Stimulated activated CD4-positive, alpha-beta T cell treated with anti-CD3 and anti-CD28 coated beads, Interleukin-4, amount 100 ng/mL, for 24 hours (primary cell): Measurements from ENCODE around the gene BHLHE23.

ENCODE experiments used
- DNase-seq: peaks from one replicate; pipeline ENCODE4 v3.0.0-alpha.2; 2020

BHLHE23 gene

DNA sequence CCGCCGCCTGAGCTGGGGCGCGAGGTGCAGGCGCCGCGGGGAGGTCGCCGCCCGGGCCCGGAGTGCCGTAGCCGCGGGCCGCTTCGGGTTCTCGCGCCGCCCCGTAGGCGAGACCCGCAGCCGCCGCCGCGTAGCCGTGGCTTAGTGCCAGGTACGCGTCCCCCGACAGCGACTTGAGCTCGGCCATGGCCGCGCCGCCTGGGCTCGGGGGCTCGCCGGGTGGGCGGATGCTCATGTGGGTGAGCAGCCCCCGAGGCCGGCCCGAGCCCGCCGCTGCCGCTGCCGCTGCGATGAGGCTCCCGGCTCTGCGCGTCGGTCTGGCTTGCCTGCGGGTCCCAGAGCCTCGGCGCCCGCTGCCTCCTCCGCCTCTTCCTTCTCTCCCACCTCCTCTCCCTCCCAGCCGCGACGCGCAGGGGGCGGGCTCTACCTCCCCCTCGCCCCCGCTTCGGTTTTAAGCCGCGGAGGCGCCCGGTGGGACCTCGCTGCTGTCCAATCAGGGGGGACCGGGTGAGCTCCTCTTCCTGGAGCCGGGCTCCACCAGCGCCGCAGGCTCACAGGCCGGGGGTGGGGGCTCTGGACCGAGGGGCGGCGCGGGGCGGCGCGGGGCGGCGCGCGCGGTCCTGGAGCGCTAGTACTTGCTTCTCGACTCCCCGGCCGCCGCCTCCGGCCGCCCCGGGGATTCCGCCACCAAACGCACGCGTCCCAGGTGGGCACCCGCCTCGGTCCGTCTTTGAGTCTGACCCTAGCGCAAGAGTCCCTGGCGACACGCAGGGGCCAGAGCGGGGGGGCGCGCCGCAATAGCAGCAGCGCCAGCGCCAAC is at the start of gene BHLHE23:
Gene BHLHE23, minus strand, starts transcription at position 425 of the 820 bp plus-strand sequence. Its CDS starts 190 bp downstream, at position 235.
- no peak for DNase-seq

DNA sequence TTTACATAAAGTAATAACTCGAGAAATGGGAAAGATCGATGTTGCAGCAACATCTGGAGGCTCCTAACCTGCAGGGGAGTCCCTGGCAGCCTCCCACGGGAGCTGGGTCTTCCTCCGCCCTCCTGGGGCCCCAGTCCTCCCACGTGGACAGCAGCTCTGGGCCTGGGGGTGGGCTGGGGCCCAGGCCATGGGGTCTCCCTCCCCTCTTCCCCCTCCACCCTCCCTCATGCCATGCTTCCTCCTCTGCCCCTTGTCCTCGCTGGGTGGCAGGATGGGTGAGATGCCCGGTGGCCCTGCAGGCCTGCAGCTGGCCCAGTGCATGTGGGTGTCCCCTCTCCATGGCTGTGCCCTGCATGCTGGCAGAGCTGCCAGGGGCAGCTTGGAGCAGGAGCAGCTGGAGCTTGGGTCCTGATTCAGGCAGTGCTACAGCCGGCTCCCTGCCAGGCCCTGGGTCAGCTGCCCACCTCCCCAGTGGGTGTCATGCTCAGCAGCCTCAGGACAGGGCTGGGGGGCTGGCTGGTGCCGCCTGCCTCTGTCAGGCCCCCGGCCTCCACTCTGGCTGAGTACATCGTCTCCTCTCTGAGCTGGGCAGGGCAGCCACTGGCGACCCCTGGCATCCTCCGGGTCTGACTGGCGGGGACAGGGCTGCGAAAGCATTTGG is 48.9 kb upstream of the BHLHE23 start:
- no peak for DNase-seq

DNA sequence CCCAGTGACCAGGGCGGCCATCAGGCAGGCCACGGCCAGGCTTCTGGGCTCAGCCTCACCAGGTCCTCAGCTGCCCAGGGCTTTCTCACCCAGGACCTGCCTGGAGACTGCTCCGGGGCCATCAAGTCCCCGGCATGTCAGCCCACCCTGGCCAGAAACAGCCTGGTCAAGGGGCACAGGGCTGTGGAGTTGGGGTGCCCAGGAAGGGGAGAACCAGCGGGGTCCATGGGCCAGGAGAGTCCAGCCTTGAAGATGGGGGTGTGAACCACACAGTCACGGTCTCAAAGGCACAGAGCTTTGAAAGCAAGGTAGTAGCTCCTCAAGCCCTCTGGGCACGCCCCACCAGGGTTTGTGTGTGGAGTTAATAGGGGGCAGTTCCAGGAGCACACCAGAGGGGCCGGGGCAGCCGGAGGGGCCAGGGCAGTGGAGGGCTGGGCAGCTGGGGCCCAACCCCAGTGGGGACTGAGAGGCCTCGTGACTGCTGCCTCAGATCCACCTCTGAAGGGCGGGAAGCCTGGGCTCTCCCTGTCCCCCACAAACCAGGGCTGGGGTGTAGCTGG is 48.0 kb upstream of the BHLHE23 start:
- no peak for DNase-seq

GRCh38 chr20:63054103-63054474 is 47.3 kb upstream of the BHLHE23 start:
- no peak for DNase-seq

DNA sequence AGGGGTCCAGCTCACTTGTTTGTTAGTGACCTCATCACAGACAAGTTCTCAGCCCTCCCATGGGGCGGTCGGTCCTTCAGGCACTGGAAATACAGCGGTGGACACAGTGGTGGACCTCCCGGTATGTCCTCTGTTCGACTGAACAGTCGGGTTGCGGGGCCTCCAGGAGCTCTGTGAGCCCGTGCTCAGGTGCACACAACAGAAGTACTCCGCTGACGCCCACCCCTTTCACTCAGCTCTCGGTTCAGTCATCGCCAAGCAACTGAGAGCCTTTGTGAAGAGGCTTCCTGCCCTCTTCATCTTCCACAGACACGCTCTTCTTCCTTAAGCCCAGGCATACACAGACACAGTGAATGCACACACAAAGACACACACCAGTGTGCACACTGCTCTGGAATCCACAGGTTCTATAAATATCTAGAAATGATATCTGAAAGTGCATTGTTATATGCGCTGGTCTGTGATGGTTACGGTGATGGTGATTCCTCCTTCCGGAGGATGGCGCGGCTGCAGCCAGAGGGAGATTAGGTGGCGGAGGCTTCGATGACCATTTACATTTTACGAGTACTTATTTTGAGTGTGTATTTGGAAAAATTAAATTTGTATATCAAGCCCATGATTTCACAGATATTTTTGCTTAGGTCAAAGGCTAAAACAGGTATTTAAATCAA is 46.8 kb upstream of the BHLHE23 start:
- no peak for DNase-seq

GRCh38 chr20:63052571-63053431 is 46.0 kb upstream of the BHLHE23 start:
- no peak for DNase-seq

- DNase-seq: no peak
Measured at GRCh38 chr20:63051911-63052310, 45.1 kb upstream of the BHLHE23 start.

DNA sequence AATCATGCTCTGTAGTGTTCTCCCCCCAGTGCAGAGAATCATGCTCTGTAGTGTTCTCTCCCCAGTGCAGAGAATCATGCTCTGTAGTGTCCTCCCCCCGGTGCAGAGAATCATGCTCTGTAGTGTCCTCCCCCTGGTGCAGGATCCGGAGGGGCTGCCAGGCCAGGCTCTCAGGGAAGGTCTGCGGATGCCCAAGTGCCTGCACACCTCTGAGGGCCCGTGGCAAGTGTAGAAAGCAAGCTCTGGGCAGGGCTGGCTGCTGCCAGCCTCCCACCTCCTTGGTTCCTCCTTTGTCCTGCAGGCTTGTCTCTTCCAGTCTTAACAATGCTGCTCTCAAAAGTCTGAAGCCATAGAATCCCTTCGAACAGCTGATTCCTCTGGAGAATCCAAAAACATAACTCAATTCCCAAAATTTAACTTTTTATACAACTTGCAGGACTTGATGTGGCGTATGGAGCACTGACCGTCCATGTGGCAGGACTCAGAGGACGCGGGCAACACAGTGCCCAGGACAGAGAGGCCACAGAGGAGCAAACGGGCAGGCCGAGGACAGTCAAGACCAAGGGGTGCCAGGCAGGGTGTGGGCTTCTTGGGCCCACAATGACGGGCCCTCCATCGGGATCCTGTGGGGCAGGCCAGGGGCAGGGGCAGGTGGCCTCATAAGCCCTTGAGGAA is 44.6 kb upstream of the BHLHE23 start:
- no peak for DNase-seq

DNA sequence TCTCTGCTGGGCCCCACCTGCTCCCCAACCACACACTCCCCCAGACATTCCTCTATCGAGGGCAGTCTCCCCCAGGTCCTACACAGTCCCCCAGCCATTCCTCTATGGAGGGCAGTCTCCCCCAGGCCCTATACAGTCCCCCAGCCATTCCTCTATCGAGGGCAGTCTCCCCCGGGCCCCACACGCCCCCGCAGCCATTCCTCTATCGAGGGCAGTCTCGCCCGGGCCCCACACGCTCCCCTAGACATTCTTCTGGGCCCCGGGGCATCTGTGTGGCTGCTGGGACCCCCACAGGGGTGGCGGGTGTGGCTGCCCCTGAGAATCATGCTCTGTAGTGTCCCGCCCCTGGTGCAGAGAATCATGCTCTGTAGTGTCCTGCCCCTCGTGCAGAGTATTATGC is 43.6 kb upstream of the BHLHE23 start:
- DNase-seq: no peak

DNA sequence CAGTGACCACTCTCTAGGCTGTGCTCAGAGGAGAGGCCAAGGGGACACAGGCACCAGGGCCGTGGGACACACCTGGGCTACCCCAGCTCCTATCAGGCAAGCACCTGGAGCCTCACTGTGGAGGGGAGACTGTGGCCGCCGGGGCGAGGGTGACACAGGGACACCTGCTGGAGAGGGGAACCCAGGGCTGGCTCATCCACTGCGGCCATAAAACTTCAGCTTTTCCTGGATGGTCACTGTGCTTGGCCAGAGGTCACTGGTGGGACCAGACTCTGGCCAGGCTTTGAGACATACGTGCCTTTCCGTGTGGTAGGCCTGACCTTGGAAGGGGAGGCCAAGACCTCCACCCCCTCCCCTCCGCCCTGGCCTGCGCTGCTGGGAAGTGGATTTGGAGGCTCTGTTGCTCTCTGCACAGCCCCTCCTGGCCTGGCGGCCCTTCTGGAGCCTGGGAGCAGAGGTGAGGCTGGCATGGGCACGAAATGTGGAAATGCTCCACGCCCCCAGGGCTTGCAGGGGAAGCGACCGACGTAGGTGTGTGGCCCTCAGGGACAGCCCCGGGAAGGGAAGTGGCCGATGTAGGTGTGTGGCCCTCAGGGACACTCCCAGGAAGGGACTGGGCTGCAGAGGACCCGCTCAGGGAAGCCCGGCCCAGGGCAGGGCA is 42.9 kb upstream of the BHLHE23 start:
- no peak for DNase-seq

DNA sequence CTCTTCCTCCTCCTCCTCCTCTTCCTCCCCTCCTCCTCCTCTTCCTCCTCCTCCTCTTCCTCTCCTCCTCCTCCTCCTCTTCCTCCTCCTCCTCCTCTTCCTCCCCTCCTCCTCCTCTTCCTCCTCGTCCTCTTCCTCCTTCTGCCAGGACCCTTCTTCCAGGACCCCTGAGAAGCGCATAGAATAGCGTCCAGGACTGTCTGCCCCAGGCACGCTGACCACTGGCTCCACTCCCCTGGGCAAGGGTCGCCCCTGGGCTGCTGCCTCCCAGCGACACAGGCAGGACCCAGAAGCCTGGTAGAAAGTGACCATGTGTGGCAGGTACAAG is 42.4 kb upstream of the BHLHE23 start:
- DNase-seq: no peak

GRCh38 chr20:63048516-63049190 is 41.9 kb upstream of the BHLHE23 start:
- DNase-seq: no peak

DNA sequence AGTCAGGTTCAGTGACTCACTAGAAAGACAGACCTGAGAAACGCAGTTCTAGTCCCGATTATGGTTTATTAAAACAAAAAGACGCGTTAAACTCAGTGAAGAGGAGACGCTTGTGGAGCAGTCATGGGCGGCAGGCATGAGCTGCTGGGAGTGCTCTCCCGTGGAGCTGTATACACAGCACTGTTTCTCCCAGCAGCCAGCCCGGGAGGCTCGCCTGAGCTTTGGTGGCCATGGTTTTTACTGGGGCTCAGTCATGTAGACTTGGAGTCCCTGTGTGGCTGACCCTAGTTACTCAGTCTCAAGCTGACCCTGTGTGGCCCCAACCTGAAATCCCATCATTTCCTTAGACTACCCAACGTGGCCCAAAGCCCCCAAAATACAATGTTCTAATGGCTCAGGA is 41.2 kb upstream of the BHLHE23 start:
- no peak for DNase-seq

DNA sequence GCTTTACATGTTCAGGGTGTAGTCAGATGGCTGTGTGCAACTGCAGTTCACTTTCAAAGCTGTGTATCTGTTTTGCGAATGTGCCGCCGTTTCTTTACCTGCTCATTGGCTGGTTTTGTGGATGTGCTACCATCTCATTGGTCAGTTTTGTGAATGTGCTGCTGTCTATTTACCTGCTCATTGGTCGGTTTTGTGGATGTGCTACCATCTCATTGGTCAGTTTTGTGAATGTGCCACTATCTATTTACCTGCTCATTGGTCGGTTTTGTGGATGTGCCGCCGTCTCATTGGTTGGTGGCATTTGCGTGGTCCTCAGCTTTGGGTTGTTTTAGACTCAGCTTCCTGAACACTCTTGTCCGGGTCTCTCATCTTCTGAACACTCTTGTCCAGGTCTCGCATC is 40.5 kb upstream of the BHLHE23 start:
- no peak for DNase-seq

- no peak for DNase-seq
Measured at GRCh38 chr20:63046841-63047240, 40.1 kb upstream of the BHLHE23 start.

- no peak for DNase-seq
Measured at GRCh38 chr20:63045991-63046390, 39.2 kb upstream of the BHLHE23 start.

GRCh38 chr20:63045401-63045800 is 38.6 kb upstream of the BHLHE23 start:
- no peak for DNase-seq

DNA sequence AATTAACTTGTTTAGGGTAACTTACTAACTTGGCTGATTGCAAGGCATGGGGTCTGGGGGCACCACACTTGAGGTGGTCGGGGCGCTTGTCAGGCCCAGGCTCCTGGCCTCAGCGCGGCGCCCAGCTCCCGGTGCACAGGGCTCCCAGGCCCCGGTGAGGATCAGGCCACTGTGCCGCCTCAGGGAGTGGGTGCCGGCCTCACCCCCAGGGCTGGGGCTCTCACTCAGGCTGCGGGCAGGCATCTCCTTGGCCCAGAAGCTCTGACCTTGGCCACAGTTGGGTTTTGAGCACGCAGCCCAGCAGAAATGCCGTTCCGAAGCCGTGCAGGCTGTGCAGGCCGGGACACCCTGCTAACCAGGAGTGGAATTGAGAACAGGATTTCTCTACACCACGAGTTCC is 37.8 kb upstream of the BHLHE23 start:
- no peak for DNase-seq

DNA sequence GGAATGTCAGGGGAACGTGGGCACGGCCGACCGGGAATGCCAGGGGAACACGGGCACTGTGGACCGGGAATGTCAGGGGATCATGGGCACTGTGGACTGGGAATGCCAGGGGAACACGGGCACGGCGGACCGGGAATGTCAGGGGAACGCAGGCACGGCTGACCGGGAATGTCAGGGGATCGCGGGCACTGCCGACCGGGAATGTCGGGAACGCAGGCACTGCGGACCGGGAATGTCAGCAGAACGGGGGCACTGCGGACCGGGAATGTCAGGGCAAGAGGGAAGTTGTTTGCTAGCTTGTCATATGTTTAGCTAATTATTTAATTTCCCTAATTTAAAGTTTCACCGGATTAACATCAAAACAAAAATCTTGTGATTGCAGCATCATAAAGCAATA is 37.4 kb upstream of the BHLHE23 start:
- DNase-seq: no peak

DNA sequence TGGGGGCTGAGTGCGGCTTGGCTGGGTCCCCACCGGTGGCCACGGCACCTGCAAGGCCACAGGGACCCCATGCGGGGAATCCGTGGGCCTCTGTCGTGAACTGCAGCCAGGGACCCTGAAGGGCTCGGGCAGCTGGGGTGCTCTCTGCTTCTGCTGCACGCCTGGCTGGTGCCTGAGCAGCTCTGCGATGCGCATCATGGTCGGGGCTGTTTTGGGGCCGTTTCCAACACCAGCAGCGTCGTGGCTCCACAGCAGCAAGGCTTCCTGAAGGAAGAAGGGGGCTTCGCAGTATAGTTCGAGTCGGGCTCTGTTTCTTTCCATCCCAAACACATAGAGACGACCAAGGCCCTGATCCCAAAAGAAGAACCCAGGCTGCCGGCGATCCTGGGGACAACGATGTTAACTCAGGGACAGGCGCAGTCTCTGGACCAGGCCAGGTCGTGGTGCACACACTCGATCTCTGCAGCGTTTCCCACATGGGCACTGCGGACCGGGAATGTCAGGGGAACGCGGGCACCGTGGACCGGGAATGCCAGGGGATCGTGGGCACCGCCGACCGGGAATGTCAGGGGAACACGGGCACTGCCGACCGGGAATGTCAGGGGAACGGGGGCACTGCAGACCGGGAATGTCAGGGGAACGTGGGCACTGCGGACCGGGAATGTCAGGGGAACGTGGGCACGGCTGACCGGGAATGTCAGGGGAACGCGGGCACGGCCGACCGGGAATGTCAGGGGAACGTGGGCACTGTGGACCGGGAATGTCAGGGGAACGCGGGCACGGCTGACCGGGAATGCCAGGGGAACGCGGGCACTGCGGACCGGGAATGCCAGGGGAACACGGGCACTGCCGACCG is 36.8 kb upstream of the BHLHE23 start:
- DNase-seq: no peak
